Ishikawa (cell line): ENCODE measurements around the gene SOX10.

Source experiments
- CEBPB ChIP-seq: IDR thresholded peaks from 2 replicates; pipeline ENCODE4 v1.6.1; 2012
- CREB1 ChIP-seq: IDR thresholded peaks from 2 replicates; pipeline ENCODE4 v1.6.1; 2012; ENCODE audit warnings: low read depth
- EGR1 ChIP-seq: IDR thresholded peaks from 2 replicates; pipeline ENCODE4 v1.6.1; 2012
- EP300 ChIP-seq: IDR thresholded peaks from 2 replicates; pipeline ENCODE4 v1.6.1; 2012; ENCODE audit warnings: borderline replicate concordance
- FOXM1 ChIP-seq: IDR thresholded peaks from 2 replicates; pipeline ENCODE4 v1.6.1; 2012; ENCODE audit warnings: low read depth, borderline replicate concordance
- NFIC ChIP-seq: IDR thresholded peaks from 2 replicates; pipeline ENCODE4 v1.6.1; 2012
- RAD21 ChIP-seq: IDR thresholded peaks from 2 replicates; pipeline ENCODE4 v1.6.1; 2012; ENCODE audit warnings: low read depth
- TAF1 ChIP-seq: IDR thresholded peaks from 2 replicates; pipeline ENCODE4 v1.6.1; 2012; ENCODE audit warnings: low read depth, mild to moderate bottlenecking
- TCF12 ChIP-seq: IDR thresholded peaks from 2 replicates; pipeline ENCODE4 v1.6.1; 2012; ENCODE audit warnings: low read depth
- TEAD4 ChIP-seq: IDR thresholded peaks from 2 replicates; pipeline ENCODE4 v1.6.1; 2012
- USF1 ChIP-seq: IDR thresholded peaks from 2 replicates; pipeline ENCODE4 v1.6.1; 2012
- YY1 ChIP-seq: IDR thresholded peaks from 2 replicates; pipeline ENCODE4 v1.6.1; 2012; ENCODE audit warnings: low read depth
- ZBTB7A ChIP-seq: IDR thresholded peaks from 2 replicates; pipeline ENCODE4 v1.6.1; 2012; ENCODE audit warnings: low read depth
- TF ChIP-seq, protein P1 (sequence below): IDR thresholded peaks from 2 replicates; pipeline ENCODE4 v1.6.1; 2012
- TF ChIP-seq, protein P2 (sequence below): IDR thresholded peaks from 2 replicates; pipeline ENCODE4 v1.6.1; 2012; ENCODE audit warnings: low read depth, mild to moderate bottlenecking

Gene SOX10

GRCh38 chr22:37999640-38000272 is 15.4 kb upstream of the SOX10 start:
- TF ChIP-seq FOXM1 (no peak), ZBTB7A (no peak), TAF1 (no peak), EP300 (no peak), YY1 (no peak), NFIC (peak; percentile 3; the same call in 1 of the 2 replicates), USF1 (0 out of 2 replicates have a peak, but pooled peaks have one; percentile 40)
- TF ChIP-seq, protein P1, sequence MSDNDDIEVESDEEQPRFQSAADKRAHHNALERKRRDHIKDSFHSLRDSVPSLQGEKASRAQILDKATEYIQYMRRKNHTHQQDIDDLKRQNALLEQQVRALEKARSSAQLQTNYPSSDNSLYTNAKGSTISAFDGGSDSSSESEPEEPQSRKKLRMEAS: peak; percentile 62
- TF ChIP-seq, protein P2, sequence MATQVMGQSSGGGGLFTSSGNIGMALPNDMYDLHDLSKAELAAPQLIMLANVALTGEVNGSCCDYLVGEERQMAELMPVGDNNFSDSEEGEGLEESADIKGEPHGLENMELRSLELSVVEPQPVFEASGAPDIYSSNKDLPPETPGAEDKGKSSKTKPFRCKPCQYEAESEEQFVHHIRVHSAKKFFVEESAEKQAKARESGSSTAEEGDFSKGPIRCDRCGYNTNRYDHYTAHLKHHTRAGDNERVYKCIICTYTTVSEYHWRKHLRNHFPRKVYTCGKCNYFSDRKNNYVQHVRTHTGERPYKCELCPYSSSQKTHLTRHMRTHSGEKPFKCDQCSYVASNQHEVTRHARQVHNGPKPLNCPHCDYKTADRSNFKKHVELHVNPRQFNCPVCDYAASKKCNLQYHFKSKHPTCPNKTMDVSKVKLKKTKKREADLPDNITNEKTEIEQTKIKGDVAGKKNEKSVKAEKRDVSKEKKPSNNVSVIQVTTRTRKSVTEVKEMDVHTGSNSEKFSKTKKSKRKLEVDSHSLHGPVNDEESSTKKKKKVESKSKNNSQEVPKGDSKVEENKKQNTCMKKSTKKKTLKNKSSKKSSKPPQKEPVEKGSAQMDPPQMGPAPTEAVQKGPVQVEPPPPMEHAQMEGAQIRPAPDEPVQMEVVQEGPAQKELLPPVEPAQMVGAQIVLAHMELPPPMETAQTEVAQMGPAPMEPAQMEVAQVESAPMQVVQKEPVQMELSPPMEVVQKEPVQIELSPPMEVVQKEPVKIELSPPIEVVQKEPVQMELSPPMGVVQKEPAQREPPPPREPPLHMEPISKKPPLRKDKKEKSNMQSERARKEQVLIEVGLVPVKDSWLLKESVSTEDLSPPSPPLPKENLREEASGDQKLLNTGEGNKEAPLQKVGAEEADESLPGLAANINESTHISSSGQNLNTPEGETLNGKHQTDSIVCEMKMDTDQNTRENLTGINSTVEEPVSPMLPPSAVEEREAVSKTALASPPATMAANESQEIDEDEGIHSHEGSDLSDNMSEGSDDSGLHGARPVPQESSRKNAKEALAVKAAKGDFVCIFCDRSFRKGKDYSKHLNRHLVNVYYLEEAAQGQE: no peak

DNA sequence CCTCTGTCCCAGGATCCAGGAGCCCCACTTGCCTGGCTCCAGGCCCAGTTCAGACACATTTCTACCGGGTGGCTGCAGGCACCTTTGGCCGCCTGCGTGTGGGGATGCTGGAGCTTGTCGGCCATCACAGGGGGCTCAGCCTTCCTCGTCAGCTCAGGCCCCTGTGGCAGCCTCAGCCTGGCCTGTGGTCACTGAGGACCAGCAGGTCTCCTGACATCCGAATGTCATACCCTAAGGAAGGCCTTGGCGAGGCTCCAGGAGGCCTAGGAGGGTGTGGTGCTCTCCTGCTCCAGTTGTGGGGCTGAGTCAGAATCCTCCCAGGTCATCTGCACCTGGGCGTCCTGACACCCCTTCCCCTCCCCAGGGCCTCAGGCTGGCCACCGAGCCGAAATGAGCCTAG is 14.9 kb upstream of the SOX10 start:
- TF ChIP-seq TAF1 (no peak), NFIC (peak; percentile 4; the same call in 1 of the 2 replicates), EGR1 (no peak), ZBTB7A (0 out of 2 replicates have a peak, but pooled peaks have one; percentile 21), CEBPB (no peak), CREB1 (no peak), TEAD4 (no peak), YY1 (no peak)

- TF ChIP-seq TAF1 (no peak), EGR1 (no peak), RAD21 (no peak), USF1 (no peak), NFIC (no peak), CEBPB (no peak), TEAD4 (no peak), EP300 (no peak), YY1 (no peak), CREB1 (no peak), TCF12 (no peak), FOXM1 (no peak), ZBTB7A (no peak)
- TF ChIP-seq, protein P2: no peak
- TF ChIP-seq, protein P1: no peak
These were observed 14.2 kb upstream of the SOX10 start for GRCh38 chr22:37998543-37998942.

- TF ChIP-seq CREB1 (no peak), EGR1 (no peak), TEAD4 (no peak), FOXM1 (no peak), ZBTB7A (no peak), TAF1 (no peak), EP300 (no peak), NFIC (no peak), USF1 (no peak), TCF12 (no peak), YY1 (no peak), CEBPB (no peak)
- TF ChIP-seq, protein P2: no peak
- TF ChIP-seq, protein P1: no peak
These were observed 12.3 kb upstream of the SOX10 start for GRCh38 chr22:37996515-37997246.
